Stimulated activated CD8-positive, alpha-beta memory T cell treated with anti-CD3 and anti-CD28 coated beads, Interleukin-4, amount 100 ng/mL, for 24 hours (primary cell): Measurements from ENCODE around the gene NLK.
"Not testable (repeated sequence)": the region's sequence is repeated elsewhere in the genome, so short reads cannot be mapped to it uniquely, and the experiment has no call there.

ENCODE experiments used
- DNase-seq: peaks from one replicate; pipeline ENCODE4 v3.0.0-alpha.2; 2020; ENCODE audit warnings: low read depth

Gene NLK

DNA sequence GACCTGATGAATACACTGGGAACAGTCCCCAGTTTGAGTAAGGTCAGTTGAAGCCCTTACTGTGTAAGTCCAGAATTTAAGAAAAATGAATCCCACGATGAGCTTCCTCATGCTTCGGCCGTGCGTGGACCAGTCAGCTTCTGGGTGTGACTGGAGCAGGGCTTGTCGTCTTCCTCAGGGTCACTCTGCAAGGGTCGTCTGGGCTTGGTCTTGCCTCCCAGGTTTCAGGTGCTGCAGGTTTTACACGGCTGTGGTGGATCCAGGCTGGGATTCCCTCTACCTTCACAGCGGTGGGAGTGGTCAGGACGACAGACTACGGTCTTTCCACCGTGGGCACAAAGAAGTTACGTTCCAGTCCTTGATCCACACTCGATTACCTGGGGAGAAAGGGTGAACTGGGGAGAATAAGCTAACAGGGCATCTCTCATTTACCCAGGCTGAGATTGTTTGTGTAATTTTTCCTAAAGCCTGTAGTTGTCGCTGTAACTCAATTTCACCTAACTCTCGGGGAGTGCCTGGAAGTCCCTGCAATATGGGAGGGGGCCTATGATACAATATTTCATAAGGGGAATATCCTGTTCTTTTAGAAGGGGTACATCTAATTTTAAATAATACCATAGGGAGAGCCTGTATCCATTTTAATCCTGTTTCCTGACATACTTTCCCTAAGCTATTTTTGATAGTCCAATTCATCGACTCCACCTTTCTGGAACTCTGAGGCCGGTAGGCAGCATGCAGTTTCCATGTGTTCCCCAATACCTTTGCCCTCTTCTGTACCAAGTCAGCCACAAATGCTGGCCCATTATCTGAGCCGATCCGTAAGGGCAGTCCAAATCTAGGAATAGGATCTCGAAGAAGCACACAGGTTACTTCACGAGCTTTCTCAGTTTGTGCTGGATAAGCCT is 190.7 kb downstream of the NLK start:
- not testable (repeated sequence) for DNase-seq

DNA sequence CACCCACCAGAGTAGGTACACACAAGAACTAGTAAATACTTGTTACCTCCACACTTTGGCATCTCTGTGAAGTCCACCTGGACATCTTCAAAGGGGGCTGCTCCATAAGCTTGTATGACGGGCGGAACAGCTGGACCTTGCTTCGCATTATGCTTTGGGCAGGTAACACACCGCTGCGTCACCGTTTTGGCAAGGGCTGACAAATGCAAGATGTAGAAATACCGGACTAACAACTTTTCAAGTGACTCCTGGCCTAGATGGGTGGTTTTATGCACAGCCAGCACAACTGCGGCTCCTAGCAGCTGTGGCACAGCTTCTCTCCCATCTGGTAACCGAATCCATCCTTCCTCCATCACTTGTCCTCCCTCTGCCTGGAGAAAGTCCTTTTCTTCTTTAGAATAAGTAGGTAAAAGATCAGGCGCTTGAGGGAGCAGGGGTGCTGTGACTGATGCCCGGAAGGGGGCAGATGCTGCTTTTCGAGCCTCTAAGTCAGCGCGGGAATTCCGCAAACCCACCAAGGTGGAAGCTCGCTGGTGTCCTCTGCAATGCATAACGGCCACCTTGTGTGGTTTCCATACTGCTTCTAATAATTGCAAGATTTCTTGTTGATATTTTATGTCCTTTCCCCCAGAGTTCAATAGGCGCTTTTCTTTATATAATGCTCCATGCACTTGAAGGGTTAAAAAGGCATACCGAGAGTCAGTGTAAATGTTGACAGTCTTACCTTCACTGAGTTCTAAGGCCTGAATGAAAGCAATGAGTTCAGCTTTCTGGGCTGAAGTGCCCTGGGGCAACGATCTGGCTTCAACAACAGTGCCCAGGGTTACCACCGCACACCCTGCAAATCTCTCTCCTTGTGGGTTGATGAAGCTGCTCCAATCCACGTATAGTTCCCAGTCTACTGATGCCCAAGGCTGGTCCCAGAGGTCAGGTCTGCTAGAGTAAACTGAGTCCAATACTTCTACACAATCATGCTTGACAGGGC is 191.7 kb downstream of the NLK start:
- DNase-seq, result not testable (repeated sequence)

DNA sequence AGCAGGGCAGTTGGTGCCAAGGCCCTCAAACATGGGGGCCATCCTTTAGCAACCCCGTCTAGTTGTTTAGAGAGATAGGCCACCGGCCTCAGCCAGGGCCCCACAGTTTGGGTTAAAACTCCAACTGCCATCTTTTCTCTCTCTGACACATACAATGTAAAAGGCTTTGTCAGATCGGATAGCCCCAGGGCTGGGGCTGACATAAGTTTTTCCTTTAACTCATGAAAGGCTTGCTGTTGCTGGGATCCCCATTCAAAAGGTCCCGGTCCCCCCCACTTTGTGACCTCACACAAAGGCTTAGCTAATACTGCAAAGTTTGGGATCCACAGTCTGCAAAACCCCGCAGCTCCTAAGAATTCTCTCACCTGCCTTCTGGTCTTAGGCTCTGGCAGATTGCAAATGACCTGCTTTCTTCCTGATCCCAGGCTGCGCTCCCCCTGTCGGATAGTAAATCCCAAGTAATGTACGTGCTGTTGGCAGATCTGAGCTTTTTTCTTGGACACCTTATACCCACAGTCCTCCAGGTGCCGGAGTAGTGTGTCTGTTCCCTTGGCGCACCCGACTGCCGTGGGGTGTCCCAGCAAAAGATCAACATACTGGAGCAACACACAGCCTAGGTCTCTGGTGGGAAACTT is 192.7 kb downstream of the NLK start:
- DNase-seq, result not testable (repeated sequence)

DNA sequence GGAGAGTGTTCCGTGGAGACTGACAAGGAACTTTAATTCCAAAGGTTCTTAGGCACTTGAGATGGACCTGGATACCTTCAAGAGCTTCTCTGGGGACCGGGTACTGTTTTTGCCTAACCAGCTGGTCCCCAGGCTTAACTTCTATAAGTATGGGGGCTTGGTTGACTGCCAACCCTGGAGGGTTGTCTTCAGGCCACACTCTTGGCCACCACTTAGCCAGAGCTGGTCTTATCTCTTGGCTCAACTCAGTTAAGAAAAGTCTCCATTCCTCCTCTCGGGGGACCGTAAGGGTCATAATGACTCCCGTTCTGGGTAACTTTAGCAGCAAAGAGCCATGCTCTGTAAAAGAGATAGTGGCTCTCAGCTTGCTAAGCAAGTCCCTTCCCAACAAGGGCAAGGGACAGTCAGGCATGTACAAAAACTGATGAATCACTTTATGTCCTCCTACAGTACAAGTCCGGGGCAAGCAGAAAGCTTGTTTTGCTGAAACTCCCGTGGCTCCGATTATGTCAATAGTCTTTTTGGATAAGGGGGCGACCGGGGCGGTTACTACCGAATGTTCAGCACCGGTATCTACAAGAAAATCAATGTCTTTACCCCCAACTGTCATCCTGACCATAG is 193.7 kb downstream of the NLK start:
- DNase-seq, result not testable (repeated sequence)

DNA sequence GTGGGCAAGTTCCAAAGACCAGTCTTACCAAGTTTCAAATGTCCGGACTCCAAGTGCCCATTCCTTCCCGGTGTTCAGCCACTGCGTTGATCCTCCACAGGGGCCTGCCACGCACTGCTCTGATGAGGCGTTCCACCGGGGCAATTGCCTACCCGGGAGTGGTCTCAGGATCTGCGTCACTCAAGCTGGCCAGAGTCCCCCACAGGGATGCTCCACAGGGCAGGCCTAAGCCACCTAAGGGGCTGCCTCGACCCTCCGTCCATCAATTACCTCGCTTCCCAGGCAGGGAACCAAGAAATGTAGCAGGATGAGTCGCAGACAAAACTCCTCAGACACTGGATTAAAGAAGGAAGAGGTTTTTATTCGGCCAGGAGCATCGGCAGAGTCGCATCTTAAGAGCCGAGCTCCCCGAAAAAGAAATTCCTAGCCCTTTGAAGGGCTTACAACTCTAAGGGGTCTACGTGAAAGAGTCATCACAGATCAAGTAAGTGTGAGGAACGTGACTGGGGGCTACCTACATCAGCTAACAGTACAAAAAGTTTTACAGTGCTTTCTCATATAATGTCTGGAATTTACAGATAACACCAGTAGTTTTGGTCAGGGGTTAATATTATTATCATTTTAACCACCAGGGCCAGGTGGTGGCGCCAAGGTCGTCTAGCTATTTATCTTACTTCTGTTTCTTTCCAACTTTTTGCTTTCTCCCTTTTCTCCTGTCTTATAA is 196.2 kb downstream of the NLK start:
- not testable (repeated sequence) for DNase-seq

DNA sequence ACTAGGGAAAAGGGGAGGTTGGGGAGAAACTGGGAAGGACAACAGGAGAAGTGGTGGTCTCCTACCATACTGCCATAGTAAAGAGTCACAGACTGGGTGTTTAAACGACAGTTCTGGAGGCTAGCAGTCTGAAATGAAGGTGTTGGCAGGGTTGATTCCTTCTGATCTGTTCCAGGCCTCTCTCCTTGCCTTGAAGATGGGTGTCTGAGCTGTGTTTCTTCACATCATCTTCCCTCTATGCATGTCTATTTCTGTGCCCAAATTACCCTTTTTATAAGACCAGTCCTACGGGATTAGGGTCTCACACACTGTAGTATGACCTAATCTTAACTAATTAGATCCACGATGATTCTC is 196.8 kb downstream of the NLK start:
- no peak for DNase-seq

DNA sequence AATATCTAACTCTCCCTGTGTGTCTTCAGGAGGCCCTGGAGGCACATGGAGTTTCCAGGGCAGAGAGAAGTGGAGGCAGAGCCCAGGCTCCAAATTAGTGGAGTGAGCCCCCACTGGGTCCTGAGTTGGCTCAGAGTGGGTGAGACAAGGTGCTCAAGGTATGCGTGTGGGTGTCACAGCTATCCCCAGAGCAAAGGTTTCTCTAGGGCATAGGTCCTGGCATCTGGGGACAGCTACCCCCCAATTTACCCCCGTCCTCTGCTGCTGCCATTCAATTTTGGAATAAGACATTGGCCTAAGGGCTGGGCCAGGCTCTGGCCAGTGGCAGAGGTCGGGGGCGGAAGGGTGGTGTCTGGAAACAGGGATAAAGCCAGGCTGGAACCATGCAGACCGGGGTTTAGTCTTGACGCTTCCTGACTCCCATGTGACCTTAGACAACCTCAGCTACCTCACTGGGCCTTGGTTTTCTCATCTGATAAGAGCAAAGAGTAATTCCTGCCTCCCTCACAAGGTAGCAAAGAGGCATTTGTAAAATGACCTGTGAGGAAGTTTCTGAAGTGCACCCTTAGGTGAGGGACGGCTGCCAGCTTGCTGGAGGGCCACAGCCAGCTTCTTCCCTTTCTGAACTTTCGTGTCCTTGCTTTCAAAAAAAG is 198.3 kb downstream of the NLK start:
- DNase-seq, result no peak

DNA sequence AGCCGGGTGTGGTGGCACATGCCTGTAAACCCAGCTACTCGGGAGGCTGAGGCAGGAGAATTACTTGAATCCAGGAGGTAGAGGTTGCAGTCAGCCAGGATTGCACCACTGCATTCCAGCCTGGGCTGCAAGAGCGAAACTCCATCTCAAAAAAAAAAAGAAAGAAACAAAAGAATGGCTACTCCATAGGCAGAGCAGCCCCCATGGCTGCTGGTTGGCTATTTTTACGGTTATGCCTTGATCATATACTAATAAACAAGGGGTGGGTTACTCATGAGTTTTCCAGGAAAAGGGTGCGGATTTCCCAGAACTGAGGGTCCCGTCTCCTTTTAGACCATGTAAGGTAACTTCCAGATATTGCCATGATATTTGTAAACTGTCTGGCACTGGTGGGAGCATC is 200.3 kb downstream of the NLK start:
- no peak for DNase-seq

DNA sequence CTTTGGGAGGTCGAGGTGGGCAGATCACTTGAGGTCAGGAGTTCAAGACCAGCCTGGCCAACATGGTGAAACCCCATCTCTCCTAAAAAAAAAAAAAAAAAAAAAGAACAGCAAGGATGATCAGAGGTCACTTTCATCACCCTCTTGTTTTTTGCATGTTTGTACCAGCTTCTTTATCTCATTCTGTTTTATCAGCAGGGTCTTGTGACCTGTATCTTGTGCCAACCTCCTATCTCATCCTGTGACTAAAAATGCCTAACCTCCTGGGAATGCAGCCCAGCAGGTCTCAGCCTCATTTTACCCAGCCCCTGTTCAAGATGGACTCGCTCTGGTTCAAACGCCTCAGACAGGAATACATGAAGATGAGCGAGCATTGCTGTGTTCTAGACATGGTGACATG is 200.8 kb downstream of the NLK start:
- not testable (repeated sequence) for DNase-seq

DNA sequence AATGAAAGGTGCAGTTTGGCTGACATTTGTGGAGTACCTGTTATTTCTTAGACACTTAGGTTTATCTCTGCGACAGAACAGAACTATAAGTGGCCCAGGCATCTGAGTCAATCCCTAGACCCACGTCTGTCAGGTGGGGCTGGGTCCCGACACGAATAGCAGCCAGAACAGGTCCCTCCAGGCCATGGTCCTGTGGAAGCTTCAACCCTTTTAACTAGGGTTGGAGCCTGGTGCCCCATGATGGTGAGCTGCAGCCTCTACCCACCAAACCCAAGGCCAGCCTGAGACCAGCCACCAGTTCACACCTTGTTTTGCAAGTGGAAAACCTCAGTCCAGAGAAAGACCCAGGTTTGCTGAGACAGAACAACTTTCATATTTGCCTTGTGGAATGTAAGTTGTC is 202.0 kb downstream of the NLK start:
- DNase-seq, result no peak
